SK-N-SH (cell line): Measurements from ENCODE around the gene AMACR. TPM values are rescaled to one million over a fixed set of nuclear protein-coding genes. Genes with fewer than 3 reads are reported as not detected.

ENCODE experiments used
- CTCF ChIA-PET: fragments of 300-600, 350-600 bp; formaldehyde crosslinking; extraction: SDS; loops from one replicate; lab custom pipeline; 2021; lab: Yijun Ruan, JAX
- POLR2A ChIA-PET: fragments of 350-600 bp; sonication (Branson Sonifier 250); formaldehyde crosslinking; extraction: SDS; loops from one replicate; lab custom pipeline; 2020; ENCODE audit warnings: antibody characterized with exemption, inconsistent platforms; lab: Yijun Ruan, JAX
- DNase-seq: peaks from one replicate; pipeline ENCODE4 v3.0.0; 2012
- H2AFZ ChIP-seq: fragments of 200-600 bp; sonication (generic); 2 replicates; pipeline ENCODE4 v1.8.1; 2016; ENCODE audit warnings: antibody characterized with exemption, mild to moderate bottlenecking, low read depth
- H3F3A ChIP-seq: fragments of 200-600 bp; sonication (generic); replicated peaks from 2 replicates; pipeline ENCODE3; 2016; ENCODE audit warnings: antibody characterized with exemption, mild to moderate bottlenecking; ENCODE audit not compliant: insufficient read depth
- H3K27ac ChIP-seq, 2 experiments: fragments of 200-500 bp in 1 of 2; fragments of 200-600 bp in 1 of 2; sonication (Bioruptor generic) in 1 of 2; sonication (generic), shearing (Covaris generic) in 1 of 2; 2 replicates each; pipeline versions ENCODE4 v1.5.1 to v1.6.1; 2014 to 2016; ENCODE audit warnings: low read depth in 2 of 2, inconsistent platforms in 1 of 2, low read length in 1 of 2, mild to moderate bottlenecking in 1 of 2, mixed read lengths in 1 of 2
- H3K27me3 ChIP-seq: fragments of 200-600 bp; sonication (generic), shearing (Covaris generic); 2 replicates; pipeline ENCODE4 v1.6.1; 2016; ENCODE audit warnings: mixed run types; ENCODE audit not compliant: insufficient read depth
- H3K36me3 ChIP-seq, 2 experiments: fragments of 200-500 bp in 1 of 2; fragments of 200-600 bp in 1 of 2; sonication (Bioruptor generic) in 1 of 2; sonication (generic) in 1 of 2; replicated peaks in 1 of 2; 2 replicates each; pipeline versions ENCODE3 to v1.5.1; 2014 to 2016; ENCODE audit warnings: low read length in 1 of 2, mild to moderate bottlenecking in 1 of 2; ENCODE audit not compliant: insufficient read depth in 2 of 2, control insufficient read depth in 1 of 2
- H3K4me1 ChIP-seq, 2 experiments: fragments of 200-500 bp in 1 of 2; fragments of 200-600 bp in 1 of 2; sonication (Bioruptor generic) in 1 of 2; sonication (generic), shearing (Covaris generic) in 1 of 2; 2 replicates each; pipeline versions ENCODE4 v1.5.1 to v1.6.1; 2014 to 2016; ENCODE audit warnings: low read depth in 1 of 2, low read length in 1 of 2, mixed run types in 1 of 2; ENCODE audit not compliant: insufficient read depth in 2 of 2, control insufficient read depth in 1 of 2
- H3K4me2 ChIP-seq: fragments of 200-600 bp; sonication (generic), shearing (Covaris generic); 2 replicates; pipeline ENCODE4 v1.6.1; 2017; ENCODE audit warnings: mixed run types
- H3K4me3 ChIP-seq, 2 experiments: fragments of 200-500 bp in 1 of 2; fragments of 200-600 bp in 1 of 2; sonication (Bioruptor generic) in 1 of 2; sonication (generic), shearing (Covaris generic) in 1 of 2; 2 replicates each; pipeline versions ENCODE4 v1.5.1 to v1.8.1; 2014 to 2016; ENCODE audit warnings: low read depth in 2 of 2, inconsistent platforms in 1 of 2, low read length in 1 of 2, mild to moderate bottlenecking in 1 of 2, mixed read lengths in 1 of 2, moderate library complexity in 1 of 2
- H3K79me2 ChIP-seq: fragments of 200-600 bp; sonication (generic); 2 replicates; pipeline ENCODE4 v1.8.1; 2017; ENCODE audit warnings: mild to moderate bottlenecking; ENCODE audit not compliant: insufficient read depth
- H3K9ac ChIP-seq: fragments of 200-600 bp; sonication (generic); 2 replicates; pipeline ENCODE4 v1.6.1; 2017; ENCODE audit warnings: mixed run types
- H3K9me2 ChIP-seq: fragments of 200-600 bp; sonication (generic); 2 replicates; pipeline ENCODE4 v1.6.1; 2017; ENCODE audit warnings: mixed run types
- H3K9me3 ChIP-seq: fragments of 200-600 bp; sonication (generic); 2 replicates; pipeline ENCODE4 v1.6.1; 2017; ENCODE audit warnings: mixed run types, mild to moderate bottlenecking, moderate library complexity
- H4K20me1 ChIP-seq: fragments of 200-600 bp; sonication (generic); 2 replicates; pipeline ENCODE4 v1.6.1; 2017; ENCODE audit warnings: mild to moderate bottlenecking, mixed run types; ENCODE audit not compliant: insufficient read depth
- CHD2 ChIP-seq: fragments of 150-350 bp; IDR thresholded peaks from 2 replicates; pipeline ENCODE4 v1.6.1; 2018; ENCODE audit warnings: low read length; ENCODE audit not compliant: partially characterized antibody
- CTCF ChIP-seq: fragments of 200-600 bp; sonication (generic); IDR thresholded peaks from 2 replicates; pipeline ENCODE4 v1.6.1; 2017; ENCODE audit warnings: antibody characterized with exemption, mild to moderate bottlenecking, moderate library complexity
- ELF1 ChIP-seq: IDR thresholded peaks from 2 replicates; pipeline ENCODE4 v1.4.0; 2012
- FOXM1 ChIP-seq: IDR thresholded peaks from 2 replicates; pipeline ENCODE4 v1.4.0; 2012; ENCODE audit warnings: low read depth, mild to moderate bottlenecking
- IRF3 ChIP-seq: fragments of 150-350 bp; IDR thresholded peaks from 2 replicates; pipeline ENCODE4 v1.6.1; 2016; ENCODE audit warnings: mild to moderate bottlenecking, low read depth, low read length
- MEF2A ChIP-seq: IDR thresholded peaks from 2 replicates; pipeline ENCODE4 v1.4.0; 2012; ENCODE audit warnings: low read depth, borderline replicate concordance
- NFIC ChIP-seq: IDR thresholded peaks from 2 replicates; pipeline ENCODE4 v1.4.0; 2012; ENCODE audit warnings: borderline replicate concordance
- NRF1 ChIP-seq: IDR thresholded peaks from 2 replicates; pipeline ENCODE4 v1.6.1; 2012; ENCODE audit warnings: low read depth, mild to moderate bottlenecking, low read length
- RCOR1 ChIP-seq: fragments of 150-350 bp; IDR thresholded peaks from 2 replicates; pipeline ENCODE4 v1.6.1; 2017; ENCODE audit warnings: antibody characterized with exemption, low read length
- REST ChIP-seq: IDR thresholded peaks from 2 replicates; pipeline ENCODE4 v1.6.1; 2012; ENCODE audit warnings: mild to moderate bottlenecking, low read depth, low read length, moderate library complexity
- TAF1 ChIP-seq: IDR thresholded peaks from 2 replicates; pipeline ENCODE4 v1.6.1; 2012; ENCODE audit warnings: low read depth, mild to moderate bottlenecking, low read length, moderate library complexity, borderline replicate concordance
- USF2 ChIP-seq: fragments of 150-350 bp; IDR thresholded peaks from 2 replicates; pipeline ENCODE4 v1.6.1; 2017; ENCODE audit warnings: antibody characterized with exemption, low read length, low read depth, borderline replicate concordance
- WGBS: methylation state at CpG from one replicate; pipeline ENCODE4 v1.1.6; 2017; ENCODE audit warnings: low lambda C conversion rate; 5-methylcytosine and 5-hydroxymethylcytosine counted together
- polyA plus RNA-seq, 3 experiments: library from polyadenylated mRNA; depleted of rRNA; stranded (reverse); fragments of >200 nt; gene quantifications; 2 replicates each; pipeline ENCODE4 v1.2.3, GENCODE V29; 2012
- TF ChIP-seq, protein P1 (sequence below): IDR thresholded peaks from 2 replicates; pipeline ENCODE4 v1.4.0; 2012; ENCODE audit warnings: low read depth, borderline replicate concordance

The AMACR gene
- polyA plus RNA-seq, 1 of the 3 experiments (the other 2 are of a cell fraction): 11.8 TPM

- no peak for TF ChIP-seq REST
Observed at GRCh38 chr5:34013547-34013946, 5.7 kb upstream of the AMACR start (continued).

GRCh38 chr5:34012791-34013190 is 4.9 kb upstream of the AMACR start:
- Histone ChIP-seq H3K4me1 (peaks cover 2 to 8% of the 10 kb centered on the region in 2 experiments), H3K4me2 (no peak overlapping the region), H2AFZ (no peak overlapping the region), H3K9ac (no peak overlapping the region), H3F3A (peaks cover 26% of the 10 kb centered on the region), H3K27me3 (no peaks in the 10 kb centered on the region), H3K9me3 (no peaks in the 10 kb centered on the region), H3K9me2 (no peaks in the 10 kb centered on the region), H3K36me3 (peaks cover 0 to 3% of the 10 kb centered on the region in 2 experiments), H3K79me2 (no peaks in the 10 kb centered on the region), H3K27ac (no peak overlapping the region), H3K4me3 (no peak overlapping the region), H4K20me1 (no peaks in the 10 kb centered on the region)
- ChIA-PET CTCF (interaction anchor here (0.6 kb wide), 1 partner anchor 442 kb away, joined by 3 read pairs; no protein-coding TSS in a partner anchor), POLR2A (no interaction called here)
- DNase-seq: no peak
- no peak for TF ChIP-seq ELF1
- TF ChIP-seq CTCF: no peak
- no peak for TF ChIP-seq NRF1
- TF ChIP-seq MEF2A: no peak
- TF ChIP-seq TAF1: no peak
- TF ChIP-seq NFIC: peak; percentile 49; the same call in 1 of the 2 replicates

DNA sequence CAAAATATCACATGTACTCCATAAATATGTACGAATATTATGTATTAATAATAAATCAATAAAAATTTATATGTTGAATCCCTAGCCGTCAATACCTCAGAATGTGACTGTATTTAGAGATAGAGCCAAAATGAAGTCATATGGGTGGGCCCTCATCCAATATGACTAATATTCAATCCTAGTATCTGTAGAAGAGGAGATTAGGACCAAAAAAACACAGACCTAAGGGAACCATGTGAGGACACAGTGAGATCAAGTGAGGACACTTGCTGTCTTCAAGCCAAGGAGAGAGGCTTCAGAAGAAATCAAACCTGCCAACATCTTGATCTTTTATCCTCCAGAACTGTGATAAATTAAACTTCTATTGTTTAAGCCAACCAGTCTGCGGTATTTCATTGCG is 3.7 kb upstream of the AMACR start:
- H3F3A ChIP-seq: peaks cover 36% of the 10 kb centered on the region
- no peak overlapping the region for H2AFZ ChIP-seq
- H3K4me3 ChIP-seq: no peak overlapping the region
- no peaks in the 10 kb centered on the region for H3K9me3 ChIP-seq
- peaks cover 8 to 9% of the 10 kb centered on the region in 2 experiments for H3K4me1 ChIP-seq
- 93% methylated on average over 4 of the region's 4 CpGs for WGBS
- H4K20me1 ChIP-seq: no peaks in the 10 kb centered on the region
- peaks cover 7% of the 10 kb centered on the region for H3K79me2 ChIP-seq
- POLR2A ChIA-PET: no interaction called here
- H3K36me3 ChIP-seq: no peaks in the 10 kb centered on the region
- no peak overlapping the region for H3K9ac ChIP-seq
- no peaks in the 10 kb centered on the region for H3K9me2 ChIP-seq
- no peak for DNase-seq
- no peak overlapping the region for H3K27ac ChIP-seq
- H3K4me2 ChIP-seq: no peak overlapping the region
- CTCF ChIA-PET: no interaction called here
- H3K27me3 ChIP-seq: no peaks in the 10 kb centered on the region
- TF ChIP-seq USF2: no peak
- no peak for TF ChIP-seq IRF3
- no peak for TF ChIP-seq FOXM1
- TF ChIP-seq CTCF: no peak
- no peak for TF ChIP-seq MEF2A
- TF ChIP-seq RCOR1: no peak
- TF ChIP-seq, protein P1, sequence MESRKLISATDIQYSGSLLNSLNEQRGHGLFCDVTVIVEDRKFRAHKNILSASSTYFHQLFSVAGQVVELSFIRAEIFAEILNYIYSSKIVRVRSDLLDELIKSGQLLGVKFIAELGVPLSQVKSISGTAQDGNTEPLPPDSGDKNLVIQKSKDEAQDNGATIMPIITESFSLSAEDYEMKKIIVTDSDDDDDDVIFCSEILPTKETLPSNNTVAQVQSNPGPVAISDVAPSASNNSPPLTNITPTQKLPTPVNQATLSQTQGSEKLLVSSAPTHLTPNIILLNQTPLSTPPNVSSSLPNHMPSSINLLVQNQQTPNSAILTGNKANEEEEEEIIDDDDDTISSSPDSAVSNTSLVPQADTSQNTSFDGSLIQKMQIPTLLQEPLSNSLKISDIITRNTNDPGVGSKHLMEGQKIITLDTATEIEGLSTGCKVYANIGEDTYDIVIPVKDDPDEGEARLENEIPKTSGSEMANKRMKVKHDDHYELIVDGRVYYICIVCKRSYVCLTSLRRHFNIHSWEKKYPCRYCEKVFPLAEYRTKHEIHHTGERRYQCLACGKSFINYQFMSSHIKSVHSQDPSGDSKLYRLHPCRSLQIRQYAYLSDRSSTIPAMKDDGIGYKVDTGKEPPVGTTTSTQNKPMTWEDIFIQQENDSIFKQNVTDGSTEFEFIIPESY: no peak
- no peak for TF ChIP-seq CHD2
